Esophagus muscularis mucosa (tissue), 4 donors: ENCODE measurements around the gene CNP. TPM values are rescaled to one million over a fixed set of nuclear protein-coding genes. Genes with fewer than 3 reads are reported as not detected.

Experiments used
- DNase-seq: peaks from one replicate; pipeline ENCODE4 v3.0.0-alpha.2; 2017; ENCODE audit errors: extremely low spot score
- H3K27ac ChIP-seq, 4 donors: fragments of 200-600 bp; sonication (generic); replicated peaks in 1 of 4; 1 replicate in 3 of 4; 2 replicates in 1 of 4; pipeline ENCODE4 v1.5.1; 2016 to 2019; ENCODE audit warnings: mild to moderate bottlenecking in 1 of 4
- H3K27me3 ChIP-seq, 4 donors: fragments of 200-600 bp; sonication (generic); one replicate each; pipeline versions ENCODE4 v1.5.1 to v1.6.0; 2016 to 2019
- H3K36me3 ChIP-seq, 4 donors: fragments of 200-600 bp; sonication (generic); one replicate each; pipeline ENCODE4 v1.5.1; 2016 to 2019
- H3K4me1 ChIP-seq, 4 donors: fragments of 200-600 bp; sonication (generic); one replicate each; pipeline ENCODE4 v1.5.1; 2016 to 2019
- H3K4me3 ChIP-seq, 4 donors: fragments of 200-600 bp; sonication (generic); 1 replicate in 2 of 4; 2 replicates in 2 of 4; pipeline ENCODE4 v1.5.1; 2016 to 2019; ENCODE audit warnings: mild to moderate bottlenecking in 4 of 4, moderate library complexity in 1 of 4
- H3K9me3 ChIP-seq, 4 donors: fragments of 200-600 bp; sonication (generic); 1 replicate in 3 of 4; 2 replicates in 1 of 4; pipeline ENCODE4 v1.5.1; 2016 to 2019
- EP300 ChIP-seq: sonication (generic); formaldehyde crosslinking; IDR thresholded peaks from one replicate; pipeline ENCODE4 v1.6.1; 2017; ENCODE audit warnings: antibody characterized with exemption
- POLR2A ChIP-seq: fragments of 450-650 bp; IDR thresholded peaks from one replicate; pipeline ENCODE4 v1.6.1; 2017; ENCODE audit warnings: antibody characterized with exemption, moderate library complexity, mild to moderate bottlenecking, low read depth
- POLR2AphosphoS5 ChIP-seq, 2 donors: sonication (generic); formaldehyde crosslinking; IDR thresholded peaks; one replicate each; pipeline ENCODE4 v1.6.1; 2017; ENCODE audit warnings: antibody characterized with exemption in 2 of 2
- WGBS: methylation state at CpG from one replicate; pipeline ENCODE4 v1.1.5; 2018; 5-methylcytosine and 5-hydroxymethylcytosine counted together
- intact Hi-C: fragments of 100-400 bp; cut with DNase I; formaldehyde crosslinking; loops from one replicate; pipeline ENCODE4 v1.15.1; 2023
- total RNA-seq, 4 donors: library from RNA; depleted of rRNA; stranded (reverse); fragments of >200 nt; gene quantifications; one replicate each; pipeline versions ENCODE4 v1.1.0 to v1.2.1, GENCODE V29; 2016
- TF ChIP-seq, protein P1 (sequence below), 3 experiments: fragments of 200-600 bp in 2 of 3; fragments of 450-650 bp in 1 of 3; sonication (generic) in 2 of 3; IDR thresholded peaks; one replicate each; pipeline ENCODE4 v1.5.1; 2017 to 2019; ENCODE audit warnings: antibody characterized with exemption in 3 of 3, mild to moderate bottlenecking in 2 of 3, moderate library complexity in 1 of 3

Gene CNP
- total RNA-seq, 4 donors from 2014 or later: 68.9 to 101 (median 78.5) TPM

GRCh38 chr17:41968676-41969075 lies 2.1 kb downstream of the CNP start:
- Histone ChIP-seq H3K36me3 (peaks cover 27 to 55% (median 41%) of the 10 kb centered on the region in 4 donors), H3K4me3 (peak overlapping the region; percentile 21 to 99 (median 95)), H3K27me3 (no peaks in the 10 kb centered on the region), H3K9me3 (no peaks in the 10 kb centered on the region), H3K27ac (peak overlapping the region in 3 of 4 donors; percentile 92 to 93 (median 93)), H3K4me1 (peaks cover 36 to 79% (median 76%) of the 10 kb centered on the region in 4 donors)
- TF ChIP-seq POLR2AphosphoS5 (IDR thresholded peaks at IDR 0.05) (no peak), EP300 (no peak), POLR2A (no peak)
- TF ChIP-seq, protein P1, sequence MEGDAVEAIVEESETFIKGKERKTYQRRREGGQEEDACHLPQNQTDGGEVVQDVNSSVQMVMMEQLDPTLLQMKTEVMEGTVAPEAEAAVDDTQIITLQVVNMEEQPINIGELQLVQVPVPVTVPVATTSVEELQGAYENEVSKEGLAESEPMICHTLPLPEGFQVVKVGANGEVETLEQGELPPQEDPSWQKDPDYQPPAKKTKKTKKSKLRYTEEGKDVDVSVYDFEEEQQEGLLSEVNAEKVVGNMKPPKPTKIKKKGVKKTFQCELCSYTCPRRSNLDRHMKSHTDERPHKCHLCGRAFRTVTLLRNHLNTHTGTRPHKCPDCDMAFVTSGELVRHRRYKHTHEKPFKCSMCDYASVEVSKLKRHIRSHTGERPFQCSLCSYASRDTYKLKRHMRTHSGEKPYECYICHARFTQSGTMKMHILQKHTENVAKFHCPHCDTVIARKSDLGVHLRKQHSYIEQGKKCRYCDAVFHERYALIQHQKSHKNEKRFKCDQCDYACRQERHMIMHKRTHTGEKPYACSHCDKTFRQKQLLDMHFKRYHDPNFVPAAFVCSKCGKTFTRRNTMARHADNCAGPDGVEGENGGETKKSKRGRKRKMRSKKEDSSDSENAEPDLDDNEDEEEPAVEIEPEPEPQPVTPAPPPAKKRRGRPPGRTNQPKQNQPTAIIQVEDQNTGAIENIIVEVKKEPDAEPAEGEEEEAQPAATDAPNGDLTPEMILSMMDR (IDR thresholded peaks at IDR 0.05): no peak
- DNase-seq: no peak
- 86% methylated on average over 9 of the region's 10 CpGs for WGBS
- intact Hi-C loops: loop anchor here (5.0 kb wide), 1 partner anchor 149 kb away; no protein-coding TSS in a partner anchor

DNA sequence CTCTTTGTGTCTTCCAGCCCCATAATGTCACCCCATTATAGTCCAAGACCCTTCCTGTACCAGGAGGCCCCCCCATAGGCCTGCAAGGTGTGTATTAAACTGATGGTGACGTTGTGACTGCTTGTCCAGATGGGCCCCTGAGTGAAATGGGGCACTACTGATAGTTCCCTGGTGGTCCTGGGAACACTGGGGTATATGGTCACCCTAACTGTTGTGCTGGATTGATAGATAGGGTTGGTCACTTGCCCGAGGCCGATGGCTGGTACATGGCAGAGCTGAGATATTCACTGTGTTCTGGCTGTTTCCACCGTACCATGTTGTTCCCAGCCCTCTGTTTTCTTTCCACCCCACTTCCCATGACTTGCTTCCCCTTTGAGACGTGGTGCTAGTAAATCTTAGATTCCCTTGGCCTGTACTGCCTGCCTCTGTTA lies 4.3 kb downstream of the CNP start:
- no peaks in the 10 kb centered on the region for H3K27me3 ChIP-seq
- peaks cover 47 to 78% (median 63%) of the 10 kb centered on the region in 4 donors for H3K36me3 ChIP-seq
- no peaks in the 10 kb centered on the region for H3K9me3 ChIP-seq
- no peak for DNase-seq
- no peak overlapping the region for H3K4me3 ChIP-seq
- WGBS: 70% methylated on average over 4 of the region's 5 CpGs
- H3K27ac ChIP-seq: peak overlapping the region in 1 of 4 donors; percentile 36
- peaks cover 31 to 88% (median 83%) of the 10 kb centered on the region in 4 donors for H3K4me1 ChIP-seq
- intact Hi-C loops: no loop called here
- TF ChIP-seq EP300 (no peak), POLR2A (no peak), POLR2AphosphoS5 (IDR thresholded peaks at IDR 0.05) (no peak)
- TF ChIP-seq, protein P1 (IDR thresholded peaks at IDR 0.05): no peak

DNA sequence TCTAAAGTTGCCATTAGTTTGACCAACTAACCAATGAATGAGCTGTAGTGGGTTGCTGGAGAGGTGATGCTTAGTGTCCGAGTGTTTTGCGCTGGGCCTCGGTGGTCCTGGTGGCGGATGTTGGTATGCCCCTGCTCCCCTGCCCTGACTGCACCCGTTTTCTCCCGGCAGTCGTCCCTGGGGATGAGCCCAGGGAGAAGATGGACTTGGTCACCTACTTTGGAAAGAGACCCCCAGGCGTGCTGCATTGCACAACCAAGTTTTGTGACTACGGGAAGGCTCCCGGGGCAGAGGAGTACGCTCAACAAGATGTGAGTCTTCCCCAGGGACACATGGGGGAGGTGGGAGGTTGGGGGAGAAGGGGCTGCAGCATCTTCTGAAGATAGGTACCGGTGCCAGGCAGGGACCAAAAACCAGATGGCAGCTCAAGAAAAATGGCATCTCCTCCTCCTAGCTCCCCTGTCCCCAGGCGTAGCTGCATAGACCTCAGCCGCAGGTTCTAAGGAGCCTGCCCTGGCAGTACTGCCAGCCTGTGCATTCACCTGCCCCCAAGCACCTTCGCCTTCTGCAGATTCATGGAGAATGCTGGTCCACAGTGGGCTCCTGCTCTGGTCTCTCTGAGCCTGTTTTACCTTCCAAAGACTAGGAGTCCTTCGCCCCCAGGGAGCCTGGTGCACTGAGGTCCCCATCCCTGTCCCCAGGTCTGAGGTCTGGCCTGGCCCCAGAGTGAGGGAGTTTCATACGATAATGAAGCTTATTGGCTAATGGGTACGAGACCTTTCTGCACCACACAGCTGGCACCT lies 5.3 kb downstream of the CNP start:
- peaks cover 56 to 88% (median 73%) of the 10 kb centered on the region in 4 donors for H3K36me3 ChIP-seq
- H3K9me3 ChIP-seq: no peaks in the 10 kb centered on the region
- H3K4me1 ChIP-seq: peaks cover 29 to 97% (median 89%) of the 10 kb centered on the region in 4 donors
- H3K27ac ChIP-seq: peak overlapping the region in 2 of 4 donors; percentile 74 to 76
- 82% methylated on average over 16 of the region's 18 CpGs for WGBS
- no peak for DNase-seq
- H3K4me3 ChIP-seq: no peak overlapping the region
- no peaks in the 10 kb centered on the region for H3K27me3 ChIP-seq
- TF ChIP-seq EP300 (no peak), POLR2AphosphoS5 (IDR thresholded peaks at IDR 0.05) (no peak), POLR2A (no peak)
- TF ChIP-seq, protein P1 (IDR thresholded peaks at IDR 0.05): no peak
- intact Hi-C loops: no loop called here

GRCh38 chr17:41972571-41973407 lies 6.2 kb downstream of the CNP start:
- peaks cover 22 to 91% (median 87%) of the 10 kb centered on the region in 4 donors for H3K4me1 ChIP-seq
- no peak for DNase-seq
- H3K4me3 ChIP-seq: no peak overlapping the region
- H3K27ac ChIP-seq: peak overlapping the region; percentile 49 to 76 (median 66)
- 61% methylated on average over 22 of the region's 22 CpGs for WGBS
- intact Hi-C loops: no loop called here
- no peak for TF ChIP-seq EP300
- TF ChIP-seq POLR2AphosphoS5 (IDR thresholded peaks at IDR 0.05): no peak
- TF ChIP-seq POLR2A: no peak
- TF ChIP-seq, protein P1 (IDR thresholded peaks at IDR 0.05): no peak
- H3K36me3 ChIP-seq: peaks cover 64 to 96% (median 82%) of the 10 kb centered on the region in 4 donors
- no peaks in the 10 kb centered on the region for H3K9me3 ChIP-seq
- no peaks in the 10 kb centered on the region for H3K27me3 ChIP-seq
